ENCODE data around the gene NTM. TPM values are rescaled to one million over a fixed set of nuclear protein-coding genes. Genes with fewer than 3 reads are reported as not detected.

NTM gene
- total RNA-seq, 4 donors from 2014 or later, result 1.4 to 2.8 (median 1.7) TPM

GRCh38 chr11:132094598-132094997 lies 724.2 kb downstream of the NTM start:
- DNase-seq, result no peak
- no peaks in the 10 kb centered on the region for H3K36me3 ChIP-seq
- H3K4me3 ChIP-seq, result no peak overlapping the region
- H3K27ac ChIP-seq, result no peak overlapping the region
- peaks cover 0 to 6% (median 0%) of the 10 kb centered on the region in 4 donors for H3K9me3 ChIP-seq
- no peaks in the 10 kb centered on the region for H3K27me3 ChIP-seq
- TF ChIP-seq POLR2A (IDR thresholded peaks at IDR 0.05), result no peak
- TF ChIP-seq, protein P1, sequence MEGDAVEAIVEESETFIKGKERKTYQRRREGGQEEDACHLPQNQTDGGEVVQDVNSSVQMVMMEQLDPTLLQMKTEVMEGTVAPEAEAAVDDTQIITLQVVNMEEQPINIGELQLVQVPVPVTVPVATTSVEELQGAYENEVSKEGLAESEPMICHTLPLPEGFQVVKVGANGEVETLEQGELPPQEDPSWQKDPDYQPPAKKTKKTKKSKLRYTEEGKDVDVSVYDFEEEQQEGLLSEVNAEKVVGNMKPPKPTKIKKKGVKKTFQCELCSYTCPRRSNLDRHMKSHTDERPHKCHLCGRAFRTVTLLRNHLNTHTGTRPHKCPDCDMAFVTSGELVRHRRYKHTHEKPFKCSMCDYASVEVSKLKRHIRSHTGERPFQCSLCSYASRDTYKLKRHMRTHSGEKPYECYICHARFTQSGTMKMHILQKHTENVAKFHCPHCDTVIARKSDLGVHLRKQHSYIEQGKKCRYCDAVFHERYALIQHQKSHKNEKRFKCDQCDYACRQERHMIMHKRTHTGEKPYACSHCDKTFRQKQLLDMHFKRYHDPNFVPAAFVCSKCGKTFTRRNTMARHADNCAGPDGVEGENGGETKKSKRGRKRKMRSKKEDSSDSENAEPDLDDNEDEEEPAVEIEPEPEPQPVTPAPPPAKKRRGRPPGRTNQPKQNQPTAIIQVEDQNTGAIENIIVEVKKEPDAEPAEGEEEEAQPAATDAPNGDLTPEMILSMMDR (IDR thresholded peaks at IDR 0.05), result no peak
- H3K4me1 ChIP-seq, result no peaks in the 10 kb centered on the region

GRCh38 chr11:132095230-132096131 lies 725.1 kb downstream of the NTM start:
- H3K27ac ChIP-seq, result no peak overlapping the region
- H3K36me3 ChIP-seq, result no peaks in the 10 kb centered on the region
- DNase-seq, result no peak
- H3K4me3 ChIP-seq, result no peak overlapping the region
- H3K4me1 ChIP-seq, result no peaks in the 10 kb centered on the region
- H3K9me3 ChIP-seq, result peaks cover 0 to 6% (median 0%) of the 10 kb centered on the region in 4 donors
- TF ChIP-seq, protein P1 (IDR thresholded peaks at IDR 0.05), result no peak
- TF ChIP-seq POLR2A (IDR thresholded peaks at IDR 0.05), result no peak
- H3K27me3 ChIP-seq, result no peaks in the 10 kb centered on the region

GRCh38 chr11:132096132-132096825 lies 725.9 kb downstream of the NTM start:
- Histone ChIP-seq H3K27ac (no peak overlapping the region), H3K4me1 (no peaks in the 10 kb centered on the region), H3K27me3 (no peaks in the 10 kb centered on the region), H3K4me3 (no peak overlapping the region), H3K36me3 (no peaks in the 10 kb centered on the region), H3K9me3 (no peaks in the 10 kb centered on the region)
- TF ChIP-seq POLR2A (IDR thresholded peaks at IDR 0.05), result no peak
- TF ChIP-seq, protein P1 (IDR thresholded peaks at IDR 0.05), result no peak
- DNase-seq, result no peak

GRCh38 chr11:132099692-132100091 lies 729.3 kb downstream of the NTM start:
- Histone ChIP-seq H3K36me3 (no peaks in the 10 kb centered on the region), H3K4me1 (no peaks in the 10 kb centered on the region), H3K4me3 (no peak overlapping the region), H3K27ac (no peak overlapping the region), H3K27me3 (no peaks in the 10 kb centered on the region), H3K9me3 (no peaks in the 10 kb centered on the region)
- TF ChIP-seq POLR2A (IDR thresholded peaks at IDR 0.05), result no peak
- TF ChIP-seq, protein P1 (IDR thresholded peaks at IDR 0.05), result no peak
- no peak for DNase-seq

DNA sequence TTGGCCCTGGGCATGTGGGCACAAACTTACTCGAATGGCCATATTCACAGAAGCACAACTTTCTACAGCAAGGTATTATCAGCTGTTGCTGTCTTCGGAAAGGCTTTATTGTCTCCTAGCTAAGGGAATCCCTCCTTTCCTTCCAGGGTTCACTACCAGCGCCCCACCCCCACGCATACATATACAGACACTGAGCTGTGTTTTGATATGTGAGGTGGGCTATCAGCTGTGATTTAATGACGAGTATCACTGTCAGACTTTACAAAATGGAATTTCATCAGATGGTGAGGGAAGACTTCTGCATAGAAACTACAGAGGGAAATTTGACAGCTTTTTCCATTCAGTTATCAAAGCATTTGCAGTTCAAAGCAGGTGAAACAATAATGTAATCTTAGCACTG lies 730.2 kb downstream of the NTM start:
- H3K27me3 ChIP-seq, result no peaks in the 10 kb centered on the region
- no peaks in the 10 kb centered on the region for H3K9me3 ChIP-seq
- H3K36me3 ChIP-seq, result no peaks in the 10 kb centered on the region
- no peaks in the 10 kb centered on the region for H3K4me1 ChIP-seq
- no peak overlapping the region for H3K27ac ChIP-seq
- no peak for DNase-seq
- TF ChIP-seq, protein P1 (IDR thresholded peaks at IDR 0.05), result no peak
- no peak for TF ChIP-seq POLR2A (IDR thresholded peaks at IDR 0.05)
- no peak overlapping the region for H3K4me3 ChIP-seq

Measured in Peyer's patch (tissue), 4 donors.